ENCODE results near the gene MARVELD1. TPM values are rescaled to one million over a fixed set of nuclear protein-coding genes. Genes with fewer than 3 reads are reported as not detected.
A peak's percentile ranks its signal among the peaks of the same experiment; 100 is the strongest.
"Not testable (repeated sequence)": the region's sequence is repeated elsewhere in the genome, so short reads cannot be mapped to it uniquely, and the experiment has no call there.

Gene MARVELD1
- total and polyA plus RNA-seq, 11 donors = 3.0 to 17.2 (median 6.8) TPM

DNA sequence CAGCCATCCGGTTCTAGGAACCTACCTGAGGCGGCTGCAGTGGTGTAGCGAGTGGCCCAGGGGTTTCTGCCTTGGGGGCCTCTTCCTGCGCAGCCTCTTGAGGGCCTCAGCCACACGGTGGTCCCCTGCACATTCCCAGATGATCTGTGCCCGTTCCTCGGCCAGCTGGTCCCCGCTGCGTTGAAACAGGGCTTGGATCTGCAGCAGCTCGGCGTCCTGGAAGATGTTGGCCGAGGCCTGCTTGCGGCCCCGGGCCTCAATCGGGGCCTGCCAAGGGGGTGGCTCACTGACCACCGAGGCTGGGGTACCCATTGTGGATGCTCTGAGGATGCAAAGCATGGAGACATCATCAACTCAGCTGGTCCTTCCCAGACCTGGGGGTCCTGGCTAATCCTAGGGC is 33.9 kb upstream of the MARVELD1 start:
- Histone ChIP-seq H3K36me3 (peaks cover 0 to 50% (median 36%) of the 10 kb centered on the region in 9 donors), H3K4me3 (no peak overlapping the region), H3K27me3 (no peaks in the 10 kb centered on the region), H3K4me1 (peaks cover 0 to 30% (median 14%) of the 10 kb centered on the region in 12 donors), H3K27ac (no peak overlapping the region), H3K9me3 (no peaks in the 10 kb centered on the region)
- ATAC-seq (no peak), DNase-seq (no peak)
- WGBS, 4 donors = 92 to 96% (median 93%) methylated on average over 10 to 16 of the region's 16 CpGs
- TF ChIP-seq, protein P1, sequence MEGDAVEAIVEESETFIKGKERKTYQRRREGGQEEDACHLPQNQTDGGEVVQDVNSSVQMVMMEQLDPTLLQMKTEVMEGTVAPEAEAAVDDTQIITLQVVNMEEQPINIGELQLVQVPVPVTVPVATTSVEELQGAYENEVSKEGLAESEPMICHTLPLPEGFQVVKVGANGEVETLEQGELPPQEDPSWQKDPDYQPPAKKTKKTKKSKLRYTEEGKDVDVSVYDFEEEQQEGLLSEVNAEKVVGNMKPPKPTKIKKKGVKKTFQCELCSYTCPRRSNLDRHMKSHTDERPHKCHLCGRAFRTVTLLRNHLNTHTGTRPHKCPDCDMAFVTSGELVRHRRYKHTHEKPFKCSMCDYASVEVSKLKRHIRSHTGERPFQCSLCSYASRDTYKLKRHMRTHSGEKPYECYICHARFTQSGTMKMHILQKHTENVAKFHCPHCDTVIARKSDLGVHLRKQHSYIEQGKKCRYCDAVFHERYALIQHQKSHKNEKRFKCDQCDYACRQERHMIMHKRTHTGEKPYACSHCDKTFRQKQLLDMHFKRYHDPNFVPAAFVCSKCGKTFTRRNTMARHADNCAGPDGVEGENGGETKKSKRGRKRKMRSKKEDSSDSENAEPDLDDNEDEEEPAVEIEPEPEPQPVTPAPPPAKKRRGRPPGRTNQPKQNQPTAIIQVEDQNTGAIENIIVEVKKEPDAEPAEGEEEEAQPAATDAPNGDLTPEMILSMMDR (IDR thresholded peaks at IDR 0.05) = no peak
- TF ChIP-seq POLR2A (IDR thresholded peaks at IDR 0.05) = no peak
- intact Hi-C loops (cut with DNase I) = no loop called here

DNA sequence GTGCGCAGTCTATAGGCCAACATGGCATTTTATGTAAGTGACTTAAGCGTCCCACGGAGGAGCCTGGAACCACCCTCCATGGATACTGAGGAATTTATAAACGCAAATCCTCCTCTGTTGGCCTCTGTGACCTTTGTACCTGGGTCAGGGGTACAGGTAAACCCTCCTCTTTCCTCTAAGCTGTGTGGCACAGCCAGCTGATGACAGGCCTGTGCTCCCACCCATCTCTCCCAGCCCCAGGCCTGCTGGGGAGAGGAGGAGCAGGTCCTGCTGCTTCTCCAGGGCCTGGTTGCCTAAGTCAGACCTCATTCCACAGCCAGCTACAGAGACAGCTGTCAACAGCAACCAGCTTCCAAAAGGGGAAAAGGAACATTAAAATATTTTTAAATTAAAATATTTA is 31.5 kb upstream of the MARVELD1 start:
- H3K27ac ChIP-seq = no peak overlapping the region
- ATAC-seq (no peak), DNase-seq (no peak)
- no peak overlapping the region for H3K4me3 ChIP-seq
- 80 to 88% (median 83%) methylated on average over 4 of the region's 4 CpGs for WGBS, 4 donors
- no peaks in the 10 kb centered on the region for H3K9me3 ChIP-seq
- H3K4me1 ChIP-seq = peaks cover 0 to 45% (median 34%) of the 10 kb centered on the region in 12 donors
- peaks cover 0 to 27% (median 14%) of the 10 kb centered on the region in 9 donors for H3K36me3 ChIP-seq
- TF ChIP-seq POLR2A (IDR thresholded peaks at IDR 0.05) = no peak
- TF ChIP-seq, protein P1 (IDR thresholded peaks at IDR 0.05) = no peak
- intact Hi-C loops (cut with DNase I) = no loop called here
- no peaks in the 10 kb centered on the region for H3K27me3 ChIP-seq

DNA sequence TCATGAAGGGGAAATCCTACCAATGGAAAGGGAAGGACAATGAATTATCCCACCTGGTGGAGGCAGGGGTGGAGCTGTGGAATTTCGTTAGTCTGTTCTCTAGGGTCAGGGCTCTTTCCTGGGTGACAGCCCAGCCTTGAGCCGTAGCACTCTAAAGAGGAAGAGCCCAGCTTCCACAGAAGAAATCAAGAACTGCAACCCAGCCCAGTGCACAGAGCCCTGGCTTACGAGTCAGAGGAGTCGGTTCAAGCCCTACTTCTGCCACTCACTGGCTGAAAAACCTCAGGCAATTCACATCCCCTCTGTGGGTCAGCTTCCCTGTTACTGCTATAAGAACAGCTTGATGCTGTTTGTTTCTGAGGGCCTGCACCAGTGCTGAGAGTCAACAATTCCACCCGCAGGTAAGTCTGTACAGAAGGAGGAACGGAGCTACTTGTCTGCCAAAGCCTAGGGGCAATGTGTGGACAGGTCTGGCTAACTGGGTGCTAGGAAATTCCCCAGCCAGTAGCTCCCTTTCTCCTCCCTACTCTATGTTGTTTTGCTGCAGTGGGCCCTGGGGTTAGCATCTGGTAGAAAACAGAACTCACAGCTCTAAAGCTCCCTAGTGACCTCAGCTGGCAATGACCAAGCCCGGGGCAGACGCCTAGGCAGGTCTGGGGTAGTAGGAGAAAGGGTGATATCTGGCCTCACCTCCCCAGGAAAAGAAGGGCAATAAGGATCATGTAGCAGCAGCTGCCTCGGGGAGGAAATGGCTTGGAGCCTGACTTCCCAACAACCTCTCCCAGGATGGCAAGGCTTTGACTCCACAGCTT is 29.8 kb upstream of the MARVELD1 start:
- Histone ChIP-seq H3K36me3 (peaks cover 0 to 12% (median 5%) of the 10 kb centered on the region in 9 donors), H3K9me3 (no peaks in the 10 kb centered on the region), H3K4me1 (peaks cover 0 to 59% (median 45%) of the 10 kb centered on the region in 12 donors), H3K4me3 (peak overlapping the region in 1 of 12 donors; percentile 82), H3K27me3 (no peaks in the 10 kb centered on the region), H3K27ac (peak overlapping the region in 8 of 12 donors; percentile 1 to 93 (median 47))
- TF ChIP-seq, protein P1 (IDR thresholded peaks at IDR 0.05) = no peak
- 55 to 59% (median 58%) methylated on average over 8 to 9 of the region's 9 CpGs for WGBS, 4 donors
- DNase-seq = peak in 1 of 5 donors; percentile 36
- ATAC-seq = no peak
- intact Hi-C loops (cut with DNase I) = no loop called here

DNA sequence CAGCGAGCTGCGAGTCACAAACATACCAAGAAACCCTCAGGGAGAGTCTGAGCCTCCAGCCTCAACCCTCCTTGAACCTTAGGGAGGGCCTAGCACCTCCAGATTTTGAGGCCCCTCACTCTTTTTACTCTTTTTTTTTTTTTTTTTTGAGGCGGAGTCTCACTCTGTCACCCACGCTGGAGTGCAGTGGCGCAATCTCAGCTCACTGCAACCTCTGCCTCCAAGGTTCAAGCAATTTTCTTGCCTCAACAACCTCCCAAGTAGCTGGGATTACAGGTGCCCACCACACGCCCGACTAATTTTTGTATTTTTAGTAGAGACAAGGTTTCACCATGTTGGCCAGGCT is 29.2 kb upstream of the MARVELD1 start:
- ATAC-seq; intact Hi-C loops (cut with DNase I); H3K27me3 ChIP-seq; DNase-seq; H3K36me3 ChIP-seq; H3K9me3 ChIP-seq: not testable (repeated sequence)
- Histone ChIP-seq H3K4me1 (peaks cover 0 to 61% (median 45%) of the 10 kb centered on the region in 12 donors), H3K27ac (peak overlapping the region in 9 of 12 donors; percentile 3 to 93 (median 46)), H3K4me3 (peak overlapping the region in 1 of 12 donors; percentile 82)
- WGBS, 4 donors = 76 to 86% (median 83%) methylated on average over 7 of the region's 7 CpGs

Data from heart left ventricle (tissue), 16 donors.